HepG2 (cell line): ENCODE data around the gene PRKRIP1. TPM values are rescaled to one million over a fixed set of nuclear protein-coding genes. Genes with fewer than 3 reads are reported as not detected.

Experiments used
- AGO2 ChIP-seq: fragments of 200-400 bp; formaldehyde crosslinking; optimal IDR thresholded peaks from 2 replicates; pipeline ENCODE3; 2017; ENCODE audit warnings: mild to moderate bottlenecking, low read depth, low read length, moderate library complexity
- CEBPB ChIP-seq: IDR thresholded peaks from 2 replicates; pipeline ENCODE4 v1.6.1; 2011; ENCODE audit warnings: low read depth, low read length, improper control_type of control experiment, borderline replicate concordance
- HES4 ChIP-seq: sonication (generic); formaldehyde crosslinking; IDR thresholded peaks from 2 replicates; pipeline ENCODE4 v1.9.0; 2021; ENCODE audit warnings: mild to moderate bottlenecking, missing genetic modification reagents, borderline replicate concordance
- KLF16 ChIP-seq, 2 experiments: sonication (generic) in 1 of 2; formaldehyde crosslinking in 1 of 2; IDR thresholded peaks; 2 replicates each; pipeline versions ENCODE4 v1.6.1 to v1.8.0; 2016 to 2023; ENCODE audit warnings: missing genetic modification reagents in 2 of 2, missing compliant biosample characterization in 1 of 2
- NFE2L1 ChIP-seq: sonication (generic); formaldehyde crosslinking; IDR thresholded peaks from 2 replicates; pipeline ENCODE4 v1.4.0; 2020; ENCODE audit warnings: missing genetic modification reagents, mild to moderate bottlenecking, borderline replicate concordance
- REL ChIP-seq: sonication (generic); formaldehyde crosslinking; conservative IDR thresholded peaks from 2 replicates; pipeline ENCODE4 v1.8.0; 2022; ENCODE audit warnings: mild to moderate bottlenecking, missing genetic modification reagents, moderate library complexity
- SP4 ChIP-seq: sonication (generic); formaldehyde crosslinking; IDR thresholded peaks from 2 replicates; pipeline ENCODE4 v1.8.1; 2023; ENCODE audit warnings: mild to moderate bottlenecking, missing genetic modification reagents
- THAP11 ChIP-seq: IDR thresholded peaks from 2 replicates; pipeline ENCODE4 v1.6.1; 2016; ENCODE audit warnings: missing biosample characterization, missing genetic modification reagents
- ZFYVE20 ChIP-seq: sonication (generic); formaldehyde crosslinking; IDR thresholded peaks from 2 replicates; pipeline ENCODE4 v1.8.0; 2023; ENCODE audit warnings: low read depth, mild to moderate bottlenecking, moderate library complexity, missing genetic modification reagents, borderline replicate concordance
- ZNF556 ChIP-seq: sonication (generic); formaldehyde crosslinking; IDR thresholded peaks from 2 replicates; pipeline ENCODE4 v1.4.0; 2020; ENCODE audit warnings: mild to moderate bottlenecking, missing genetic modification reagents, borderline replicate concordance
- ZNF772 ChIP-seq: sonication (generic); formaldehyde crosslinking; IDR thresholded peaks from 2 replicates; pipeline ENCODE4 v1.5.0; 2020; ENCODE audit warnings: mild to moderate bottlenecking, missing genetic modification reagents
- ZNF839 ChIP-seq: sonication (generic); formaldehyde crosslinking; IDR thresholded peaks from 2 replicates; pipeline ENCODE4 v1.4.0; 2020; ENCODE audit warnings: missing genetic modification reagents, mild to moderate bottlenecking, borderline replicate concordance
- polyA plus RNA-seq, 8 experiments: library from polyadenylated mRNA; depleted of rRNA in 3 of 8; stranded (reverse) in 7 of 8; unstranded in 1 of 8; fragments of >200 nt; fragmentation: Illumina TruSeq in 4 of 8; extraction: Trizol in 4 of 8; gene quantifications; 2 replicates each; pipeline versions ENCODE4 v1.2.1 to v1.2.3, GENCODE V29; 2011 to 2016; ENCODE audit warnings: low read depth in 4 of 8, missing spikeins in 1 of 8, mixed read lengths in 1 of 8; ENCODE audit not compliant: insufficient read depth in 1 of 8
- total RNA-seq, 5 experiments: library from RNA; depleted of rRNA; stranded (reverse); fragments of >200 nt; fragmentation: Illumina TruSeq; extraction: Trizol; gene quantifications; 2 replicates each; pipeline ENCODE4 v1.2.3, GENCODE V29; 2016; ENCODE audit warnings: low read depth in 1 of 5
- TF ChIP-seq, protein P1 (sequence below): sonication (generic); formaldehyde crosslinking; IDR thresholded peaks from 2 replicates; pipeline ENCODE4 v1.5.1; 2020; ENCODE audit warnings: mild to moderate bottlenecking, missing genetic modification reagents, moderate library complexity
- TF ChIP-seq, protein P2 (sequence below): sonication (generic); formaldehyde crosslinking; IDR thresholded peaks from 2 replicates; pipeline ENCODE4 v1.9.0; 2021; ENCODE audit warnings: missing genetic modification reagents, borderline replicate concordance
- TF ChIP-seq, protein P3 (sequence below): sonication (generic); formaldehyde crosslinking; IDR thresholded peaks from 2 replicates; pipeline ENCODE4 v1.4.0; 2020; ENCODE audit warnings: missing genetic modification reagents; ENCODE audit errors: not compliant biosample characterization
- TF ChIP-seq, protein P4 (sequence below): sonication (generic); formaldehyde crosslinking; conservative IDR thresholded peaks from 2 replicates; pipeline ENCODE4 v1.4.0; 2020; ENCODE audit warnings: mild to moderate bottlenecking, missing genetic modification reagents, moderate library complexity

Gene PRKRIP1
- total and polyA plus RNA-seq, 2 of the 13 experiments (the other 11 are each of a cell fraction or from before 2014, with no cell fraction given), result 13.2 to 16.8 TPM

DNA sequence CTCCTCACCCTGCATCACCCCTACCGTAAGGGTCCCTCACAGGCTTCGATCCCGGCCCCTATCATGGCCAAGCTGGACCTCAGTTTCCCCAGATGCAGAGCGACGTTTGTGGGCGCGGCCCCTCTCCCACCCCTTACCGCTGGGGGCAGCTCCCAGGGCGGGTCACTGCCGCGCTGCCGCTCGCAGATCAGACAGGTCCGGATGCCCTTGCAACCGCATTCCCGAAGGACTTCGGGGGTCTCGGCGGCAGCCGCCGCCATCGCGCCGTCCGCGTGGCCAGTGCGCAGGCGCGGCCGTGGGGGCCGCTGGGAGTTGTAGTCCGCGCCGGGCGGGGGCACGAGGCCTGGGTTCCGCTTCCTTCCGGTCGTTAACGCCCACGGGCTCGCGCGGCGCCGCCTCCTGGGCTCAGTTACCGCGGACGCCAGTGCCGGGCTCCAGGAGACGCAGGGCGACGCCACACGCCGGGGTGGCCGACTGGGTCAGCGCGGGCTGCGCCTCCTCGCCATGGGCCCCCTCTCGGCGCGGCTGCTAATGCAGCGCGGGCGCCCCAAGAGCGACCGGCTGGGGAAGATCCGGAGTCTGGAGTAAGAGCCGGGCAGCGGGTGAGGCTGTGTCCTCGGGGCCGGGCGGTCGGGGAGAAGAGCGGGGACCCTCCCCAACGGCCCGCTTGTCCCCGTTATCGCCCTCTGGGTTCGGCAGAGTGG is 68.6 kb downstream of the PRKRIP1 start, which contains the start of the genes ALKBH4 and LRWD1 (continued):
- TF ChIP-seq, protein P1, sequence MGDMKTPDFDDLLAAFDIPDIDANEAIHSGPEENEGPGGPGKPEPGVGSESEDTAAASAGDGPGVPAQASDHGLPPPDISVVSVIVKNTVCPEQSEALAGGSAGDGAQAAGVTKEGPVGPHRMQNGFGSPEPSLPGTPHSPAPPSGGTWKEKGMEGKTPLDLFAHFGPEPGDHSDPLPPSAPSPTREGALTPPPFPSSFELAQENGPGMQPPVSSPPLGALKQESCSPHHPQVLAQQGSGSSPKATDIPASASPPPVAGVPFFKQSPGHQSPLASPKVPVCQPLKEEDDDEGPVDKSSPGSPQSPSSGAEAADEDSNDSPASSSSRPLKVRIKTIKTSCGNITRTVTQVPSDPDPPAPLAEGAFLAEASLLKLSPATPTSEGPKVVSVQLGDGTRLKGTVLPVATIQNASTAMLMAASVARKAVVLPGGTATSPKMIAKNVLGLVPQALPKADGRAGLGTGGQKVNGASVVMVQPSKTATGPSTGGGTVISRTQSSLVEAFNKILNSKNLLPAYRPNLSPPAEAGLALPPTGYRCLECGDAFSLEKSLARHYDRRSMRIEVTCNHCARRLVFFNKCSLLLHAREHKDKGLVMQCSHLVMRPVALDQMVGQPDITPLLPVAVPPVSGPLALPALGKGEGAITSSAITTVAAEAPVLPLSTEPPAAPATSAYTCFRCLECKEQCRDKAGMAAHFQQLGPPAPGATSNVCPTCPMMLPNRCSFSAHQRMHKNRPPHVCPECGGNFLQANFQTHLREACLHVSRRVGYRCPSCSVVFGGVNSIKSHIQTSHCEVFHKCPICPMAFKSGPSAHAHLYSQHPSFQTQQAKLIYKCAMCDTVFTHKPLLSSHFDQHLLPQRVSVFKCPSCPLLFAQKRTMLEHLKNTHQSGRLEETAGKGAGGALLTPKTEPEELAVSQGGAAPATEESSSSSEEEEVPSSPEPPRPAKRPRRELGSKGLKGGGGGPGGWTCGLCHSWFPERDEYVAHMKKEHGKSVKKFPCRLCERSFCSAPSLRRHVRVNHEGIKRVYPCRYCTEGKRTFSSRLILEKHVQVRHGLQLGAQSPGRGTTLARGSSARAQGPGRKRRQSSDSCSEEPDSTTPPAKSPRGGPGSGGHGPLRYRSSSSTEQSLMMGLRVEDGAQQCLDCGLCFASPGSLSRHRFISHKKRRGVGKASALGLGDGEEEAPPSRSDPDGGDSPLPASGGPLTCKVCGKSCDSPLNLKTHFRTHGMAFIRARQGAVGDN (CRISPR knock-in tag), result peak; percentile 89
- TF ChIP-seq REL (CRISPR knock-in tag) (peak; percentile 60; the same call in 1 of the 2 replicates), CEBPB (no peak), HES4 (CRISPR knock-in tag) (peak; percentile 81; the same call in 1 of the 2 replicates), ZNF839 (CRISPR knock-in tag) (0 out of 2 replicates have a peak, but pooled peaks have one; percentile 70), ZNF772 (peak; percentile 64; the same call in 1 of the 2 replicates), NFE2L1 (CRISPR knock-in tag) (0 out of 2 replicates have a peak, but pooled peaks have one; percentile 52), THAP11 (CRISPR knock-in tag) (peak; percentile 100), SP4 (CRISPR knock-in tag) (peak; percentile 79), KLF16 (CRISPR knock-in tag; IDR thresholded peaks at IDR 0.05) (0 out of 4 replicates have a peak, but pooled peaks have one; percentile 17 to 26), AGO2 (peak; percentile 53), ZFYVE20 (CRISPR knock-in tag) (no peak), ZNF556 (peak; percentile 47; the same call in 1 of the 2 replicates)
- TF ChIP-seq, protein P2, sequence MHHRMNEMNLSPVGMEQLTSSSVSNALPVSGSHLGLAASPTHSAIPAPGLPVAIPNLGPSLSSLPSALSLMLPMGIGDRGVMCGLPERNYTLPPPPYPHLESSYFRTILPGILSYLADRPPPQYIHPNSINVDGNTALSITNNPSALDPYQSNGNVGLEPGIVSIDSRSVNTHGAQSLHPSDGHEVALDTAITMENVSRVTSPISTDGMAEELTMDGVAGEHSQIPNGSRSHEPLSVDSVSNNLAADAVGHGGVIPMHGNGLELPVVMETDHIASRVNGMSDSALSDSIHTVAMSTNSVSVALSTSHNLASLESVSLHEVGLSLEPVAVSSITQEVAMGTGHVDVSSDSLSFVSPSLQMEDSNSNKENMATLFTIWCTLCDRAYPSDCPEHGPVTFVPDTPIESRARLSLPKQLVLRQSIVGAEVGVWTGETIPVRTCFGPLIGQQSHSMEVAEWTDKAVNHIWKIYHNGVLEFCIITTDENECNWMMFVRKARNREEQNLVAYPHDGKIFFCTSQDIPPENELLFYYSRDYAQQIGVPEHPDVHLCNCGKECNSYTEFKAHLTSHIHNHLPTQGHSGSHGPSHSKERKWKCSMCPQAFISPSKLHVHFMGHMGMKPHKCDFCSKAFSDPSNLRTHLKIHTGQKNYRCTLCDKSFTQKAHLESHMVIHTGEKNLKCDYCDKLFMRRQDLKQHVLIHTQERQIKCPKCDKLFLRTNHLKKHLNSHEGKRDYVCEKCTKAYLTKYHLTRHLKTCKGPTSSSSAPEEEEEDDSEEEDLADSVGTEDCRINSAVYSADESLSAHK (CRISPR knock-in tag), result no peak
- TF ChIP-seq, protein P3, sequence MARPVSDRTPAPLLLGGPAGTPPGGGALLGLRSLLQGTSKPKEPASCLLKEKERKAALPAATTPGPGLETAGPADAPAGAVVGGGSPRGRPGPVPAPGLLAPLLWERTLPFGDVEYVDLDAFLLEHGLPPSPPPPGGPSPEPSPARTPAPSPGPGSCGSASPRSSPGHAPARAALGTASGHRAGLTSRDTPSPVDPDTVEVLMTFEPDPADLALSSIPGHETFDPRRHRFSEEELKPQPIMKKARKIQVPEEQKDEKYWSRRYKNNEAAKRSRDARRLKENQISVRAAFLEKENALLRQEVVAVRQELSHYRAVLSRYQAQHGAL (CRISPR knock-in tag), result peak; percentile 22
- TF ChIP-seq, protein P4, sequence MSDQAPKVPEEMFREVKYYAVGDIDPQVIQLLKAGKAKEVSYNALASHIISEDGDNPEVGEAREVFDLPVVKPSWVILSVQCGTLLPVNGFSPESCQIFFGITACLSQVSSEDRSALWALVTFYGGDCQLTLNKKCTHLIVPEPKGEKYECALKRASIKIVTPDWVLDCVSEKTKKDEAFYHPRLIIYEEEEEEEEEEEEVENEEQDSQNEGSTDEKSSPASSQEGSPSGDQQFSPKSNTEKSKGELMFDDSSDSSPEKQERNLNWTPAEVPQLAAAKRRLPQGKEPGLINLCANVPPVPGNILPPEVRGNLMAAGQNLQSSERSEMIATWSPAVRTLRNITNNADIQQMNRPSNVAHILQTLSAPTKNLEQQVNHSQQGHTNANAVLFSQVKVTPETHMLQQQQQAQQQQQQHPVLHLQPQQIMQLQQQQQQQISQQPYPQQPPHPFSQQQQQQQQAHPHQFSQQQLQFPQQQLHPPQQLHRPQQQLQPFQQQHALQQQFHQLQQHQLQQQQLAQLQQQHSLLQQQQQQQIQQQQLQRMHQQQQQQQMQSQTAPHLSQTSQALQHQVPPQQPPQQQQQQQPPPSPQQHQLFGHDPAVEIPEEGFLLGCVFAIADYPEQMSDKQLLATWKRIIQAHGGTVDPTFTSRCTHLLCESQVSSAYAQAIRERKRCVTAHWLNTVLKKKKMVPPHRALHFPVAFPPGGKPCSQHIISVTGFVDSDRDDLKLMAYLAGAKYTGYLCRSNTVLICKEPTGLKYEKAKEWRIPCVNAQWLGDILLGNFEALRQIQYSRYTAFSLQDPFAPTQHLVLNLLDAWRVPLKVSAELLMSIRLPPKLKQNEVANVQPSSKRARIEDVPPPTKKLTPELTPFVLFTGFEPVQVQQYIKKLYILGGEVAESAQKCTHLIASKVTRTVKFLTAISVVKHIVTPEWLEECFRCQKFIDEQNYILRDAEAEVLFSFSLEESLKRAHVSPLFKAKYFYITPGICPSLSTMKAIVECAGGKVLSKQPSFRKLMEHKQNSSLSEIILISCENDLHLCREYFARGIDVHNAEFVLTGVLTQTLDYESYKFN (CRISPR knock-in tag), result 0 out of 2 replicates have a peak, but pooled peaks have one; percentile 28
